SK-N-SH (cell line): ENCODE data around the gene KRT80. TPM values are rescaled to one million over a fixed set of nuclear protein-coding genes. Genes with fewer than 3 reads are reported as not detected.

Experiments
- CTCF ChIA-PET: fragments of 300-600, 350-600 bp; formaldehyde crosslinking; extraction: SDS; loops from one replicate; lab custom pipeline; 2021; lab: Yijun Ruan, JAX
- POLR2A ChIA-PET: fragments of 350-600 bp; sonication (Branson Sonifier 250); formaldehyde crosslinking; extraction: SDS; loops from one replicate; lab custom pipeline; 2020; ENCODE audit warnings: antibody characterized with exemption, inconsistent platforms; lab: Yijun Ruan, JAX
- DNase-seq: peaks from one replicate; pipeline ENCODE4 v3.0.0; 2012
- H2AFZ ChIP-seq: fragments of 200-600 bp; sonication (generic); 2 replicates; pipeline ENCODE4 v1.8.1; 2016; ENCODE audit warnings: antibody characterized with exemption, mild to moderate bottlenecking, low read depth
- H3F3A ChIP-seq: fragments of 200-600 bp; sonication (generic); replicated peaks from 2 replicates; pipeline ENCODE3; 2016; ENCODE audit warnings: antibody characterized with exemption, mild to moderate bottlenecking; ENCODE audit not compliant: insufficient read depth
- H3K27ac ChIP-seq, 2 experiments: fragments of 200-500 bp in 1 of 2; fragments of 200-600 bp in 1 of 2; sonication (Bioruptor generic) in 1 of 2; sonication (generic), shearing (Covaris generic) in 1 of 2; 2 replicates each; pipeline versions ENCODE4 v1.5.1 to v1.6.1; 2014 to 2016; ENCODE audit warnings: low read depth in 2 of 2, inconsistent platforms in 1 of 2, low read length in 1 of 2, mild to moderate bottlenecking in 1 of 2, mixed read lengths in 1 of 2
- H3K27me3 ChIP-seq: fragments of 200-600 bp; sonication (generic), shearing (Covaris generic); 2 replicates; pipeline ENCODE4 v1.6.1; 2016; ENCODE audit warnings: mixed run types; ENCODE audit not compliant: insufficient read depth
- H3K36me3 ChIP-seq, 2 experiments: fragments of 200-500 bp in 1 of 2; fragments of 200-600 bp in 1 of 2; sonication (Bioruptor generic) in 1 of 2; sonication (generic) in 1 of 2; replicated peaks in 1 of 2; 2 replicates each; pipeline versions ENCODE3 to v1.5.1; 2014 to 2016; ENCODE audit warnings: low read length in 1 of 2, mild to moderate bottlenecking in 1 of 2; ENCODE audit not compliant: insufficient read depth in 2 of 2, control insufficient read depth in 1 of 2
- H3K4me1 ChIP-seq, 2 experiments: fragments of 200-500 bp in 1 of 2; fragments of 200-600 bp in 1 of 2; sonication (Bioruptor generic) in 1 of 2; sonication (generic), shearing (Covaris generic) in 1 of 2; 2 replicates each; pipeline versions ENCODE4 v1.5.1 to v1.6.1; 2014 to 2016; ENCODE audit warnings: low read depth in 1 of 2, low read length in 1 of 2, mixed run types in 1 of 2; ENCODE audit not compliant: insufficient read depth in 2 of 2, control insufficient read depth in 1 of 2
- H3K4me2 ChIP-seq: fragments of 200-600 bp; sonication (generic), shearing (Covaris generic); 2 replicates; pipeline ENCODE4 v1.6.1; 2017; ENCODE audit warnings: mixed run types
- H3K4me3 ChIP-seq, 2 experiments: fragments of 200-500 bp in 1 of 2; fragments of 200-600 bp in 1 of 2; sonication (Bioruptor generic) in 1 of 2; sonication (generic), shearing (Covaris generic) in 1 of 2; 2 replicates each; pipeline versions ENCODE4 v1.5.1 to v1.8.1; 2014 to 2016; ENCODE audit warnings: low read depth in 2 of 2, inconsistent platforms in 1 of 2, low read length in 1 of 2, mild to moderate bottlenecking in 1 of 2, mixed read lengths in 1 of 2, moderate library complexity in 1 of 2
- H3K79me2 ChIP-seq: fragments of 200-600 bp; sonication (generic); 2 replicates; pipeline ENCODE4 v1.8.1; 2017; ENCODE audit warnings: mild to moderate bottlenecking; ENCODE audit not compliant: insufficient read depth
- H3K9ac ChIP-seq: fragments of 200-600 bp; sonication (generic); 2 replicates; pipeline ENCODE4 v1.6.1; 2017; ENCODE audit warnings: mixed run types
- H3K9me2 ChIP-seq: fragments of 200-600 bp; sonication (generic); 2 replicates; pipeline ENCODE4 v1.6.1; 2017; ENCODE audit warnings: mixed run types
- H3K9me3 ChIP-seq: fragments of 200-600 bp; sonication (generic); 2 replicates; pipeline ENCODE4 v1.6.1; 2017; ENCODE audit warnings: mixed run types, mild to moderate bottlenecking, moderate library complexity
- H4K20me1 ChIP-seq: fragments of 200-600 bp; sonication (generic); 2 replicates; pipeline ENCODE4 v1.6.1; 2017; ENCODE audit warnings: mild to moderate bottlenecking, mixed run types; ENCODE audit not compliant: insufficient read depth
- CHD2 ChIP-seq: fragments of 150-350 bp; IDR thresholded peaks from 2 replicates; pipeline ENCODE4 v1.6.1; 2018; ENCODE audit warnings: low read length; ENCODE audit not compliant: partially characterized antibody
- CTCF ChIP-seq: fragments of 200-600 bp; sonication (generic); IDR thresholded peaks from 2 replicates; pipeline ENCODE4 v1.6.1; 2017; ENCODE audit warnings: antibody characterized with exemption, mild to moderate bottlenecking, moderate library complexity
- EZH2phosphoT487 ChIP-seq: fragments of 200-600 bp; sonication (generic); IDR thresholded peaks from 2 replicates; pipeline ENCODE4 v1.6.1; 2017; ENCODE audit warnings: low read depth, mixed run types, mild to moderate bottlenecking, antibody characterized with exemption, moderate library complexity, borderline replicate concordance
- FOSL2 ChIP-seq: IDR thresholded peaks from 2 replicates; pipeline ENCODE4 v1.4.0; 2012; ENCODE audit warnings: low read depth, mild to moderate bottlenecking, moderate library complexity, borderline replicate concordance
- GABPA ChIP-seq: IDR thresholded peaks from 2 replicates; pipeline ENCODE4 v1.4.0; 2012; ENCODE audit warnings: low read depth, mild to moderate bottlenecking
- GATA2 ChIP-seq: sonication (generic); formaldehyde crosslinking; IDR thresholded peaks from 2 replicates; pipeline ENCODE4 v1.5.0; 2020; ENCODE audit warnings: mild to moderate bottlenecking, missing genetic modification reagents
- JUND ChIP-seq: IDR thresholded peaks from 2 replicates; pipeline ENCODE4 v1.4.0; 2012
- NFIC ChIP-seq: IDR thresholded peaks from 2 replicates; pipeline ENCODE4 v1.4.0; 2012; ENCODE audit warnings: borderline replicate concordance
- PBX3 ChIP-seq: IDR thresholded peaks from 2 replicates; pipeline ENCODE4; 2012
- RAD21 ChIP-seq: IDR thresholded peaks from 2 replicates; pipeline ENCODE4 v1.6.1; 2012; ENCODE audit warnings: mild to moderate bottlenecking, low read length
- SMC3 ChIP-seq: IDR thresholded peaks from 2 replicates; pipeline ENCODE4 v1.6.1; 2012; ENCODE audit warnings: low read depth, low read length, improper control_type of control experiment
- TAF1 ChIP-seq: IDR thresholded peaks from 2 replicates; pipeline ENCODE4 v1.6.1; 2012; ENCODE audit warnings: low read depth, mild to moderate bottlenecking, low read length, moderate library complexity, borderline replicate concordance
- TCF12 ChIP-seq: IDR thresholded peaks from 2 replicates; pipeline ENCODE4 v1.4.0; 2012
- ZBTB33 ChIP-seq: IDR thresholded peaks from 2 replicates; pipeline ENCODE4 v1.4.0; 2012; ENCODE audit warnings: low read depth, borderline replicate concordance
- WGBS: methylation state at CpG from one replicate; pipeline ENCODE4 v1.1.6; 2017; ENCODE audit warnings: low lambda C conversion rate; 5-methylcytosine and 5-hydroxymethylcytosine counted together
- polyA plus RNA-seq, 3 experiments: library from polyadenylated mRNA; depleted of rRNA; stranded (reverse); fragments of >200 nt; gene quantifications; 2 replicates each; pipeline ENCODE4 v1.2.3, GENCODE V29; 2012
- TF ChIP-seq, protein P1 (sequence below): IDR thresholded peaks from 2 replicates; pipeline ENCODE4 v1.4.0; 2012; ENCODE audit warnings: low read depth, borderline replicate concordance

The KRT80 gene
- polyA plus RNA-seq, 1 of the 3 experiments (the other 2 are of a cell fraction) = 14.9 TPM

DNA sequence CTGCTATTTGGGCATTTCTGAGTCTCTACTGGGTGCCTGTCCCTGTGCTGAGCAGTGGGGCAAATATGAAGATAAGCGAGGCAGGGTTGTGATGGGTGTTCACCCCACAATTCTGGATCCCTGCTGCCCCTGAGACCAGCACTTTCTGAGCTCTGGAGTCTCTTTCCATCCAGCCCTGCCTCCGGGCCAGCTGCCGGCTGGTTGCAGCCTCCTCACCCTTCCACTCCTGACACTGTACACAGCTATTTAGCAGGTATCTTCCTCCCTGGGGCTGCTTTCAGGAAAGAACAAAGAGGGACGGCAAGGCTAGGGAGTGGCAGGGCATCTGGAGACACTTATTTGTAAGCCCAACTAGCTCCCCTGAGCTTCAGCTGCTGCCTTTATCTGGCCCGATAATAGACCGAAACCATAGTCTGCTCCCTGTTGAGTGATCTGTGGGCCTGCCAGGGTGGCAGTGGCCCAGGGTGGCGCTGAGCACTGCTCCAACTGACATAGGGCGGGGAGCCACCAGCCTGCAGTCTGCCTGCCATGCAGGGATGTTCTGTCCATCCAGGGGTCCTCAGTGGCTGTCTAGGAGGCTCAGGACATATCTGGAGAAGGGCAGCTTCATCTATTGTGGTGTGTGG lies 7.6 kb upstream of the KRT80 start:
- CTCF ChIA-PET = interaction anchor here (0.9 to 2.4 kb wide), 5 partner anchors 45 to 781 kb away, joined by 3 to 7 read pairs (median 3); no protein-coding TSS in a partner anchor
- Histone ChIP-seq H3F3A (peaks cover 12% of the 10 kb centered on the region), H3K4me2 (no peak overlapping the region), H3K27me3 (no peaks in the 10 kb centered on the region), H3K79me2 (no peaks in the 10 kb centered on the region), H3K36me3 (no peaks in the 10 kb centered on the region), H4K20me1 (no peaks in the 10 kb centered on the region), H3K4me1 (peaks cover 26 to 82% of the 10 kb centered on the region in 2 experiments), H3K9me3 (no peaks in the 10 kb centered on the region)
- WGBS = 96% methylated on average over 5 of the region's 8 CpGs
- DNase-seq = peak; percentile 55
- peak; percentile 8 for TF ChIP-seq GATA2 (CRISPR knock-in tag)
- no peak for TF ChIP-seq TAF1
- TF ChIP-seq, all 33 proteins: peak for 1
- Histone ChIP-seq H3K9ac (no peak overlapping the region), H2AFZ (no peak overlapping the region), H3K9me2 (no peaks in the 10 kb centered on the region), H3K27ac (peak overlapping the region in 1 of 2 experiments; percentile 100; a peak in 2 of 4 replicates), H3K4me3 (no peak overlapping the region)
- POLR2A ChIA-PET = interaction anchor here (0.7 to 6.7 kb wide), 7 partner anchors 8 to 790 kb away, joined by 3 to 53 read pairs (median 5); partner anchors contain the start of gene KRT80

DNA sequence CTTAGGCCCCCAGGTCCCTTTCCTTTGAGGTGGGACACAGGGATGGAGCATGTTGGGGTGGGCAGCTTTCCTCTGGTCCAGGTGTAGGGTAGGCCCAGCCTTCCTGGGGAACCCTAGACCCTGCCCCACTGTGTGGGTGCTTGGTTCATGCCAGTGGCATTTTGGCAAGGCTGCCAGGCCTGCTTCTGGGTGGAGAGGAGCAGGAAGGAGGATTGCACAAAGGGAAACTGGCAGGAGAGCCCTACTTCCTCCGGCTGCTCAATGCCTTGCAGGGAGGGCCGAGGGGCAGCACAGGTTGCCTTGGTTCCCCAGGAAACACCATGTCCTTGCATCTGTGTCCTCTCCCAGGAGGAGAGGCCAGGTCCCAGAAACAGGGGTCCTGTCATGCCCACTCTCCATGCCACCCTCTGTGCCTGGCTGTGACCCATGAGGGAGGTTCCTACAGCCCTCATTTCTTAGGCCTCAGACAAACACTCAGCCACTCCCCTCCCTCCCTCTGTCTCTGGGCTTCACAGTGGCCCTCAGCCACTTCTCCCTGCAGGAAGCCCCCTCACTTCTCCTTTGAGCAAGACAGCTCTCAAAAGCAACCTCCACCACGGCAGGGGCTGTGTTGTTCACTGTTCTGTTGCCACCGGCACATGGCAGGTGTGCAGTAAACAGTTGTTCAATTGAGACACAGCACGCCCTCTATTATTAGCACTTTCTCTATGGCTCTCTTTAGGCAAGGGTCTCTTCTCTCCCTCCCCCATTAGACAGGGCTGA lies 6.8 kb upstream of the KRT80 start:
- no peak overlapping the region for H2AFZ ChIP-seq
- H3K79me2 ChIP-seq = no peaks in the 10 kb centered on the region
- WGBS = 96% methylated on average over 3 of the region's 5 CpGs
- peaks cover 26 to 83% of the 10 kb centered on the region in 2 experiments for H3K4me1 ChIP-seq
- ChIA-PET POLR2A (interaction anchor here (0.7 to 6.7 kb wide), 4 partner anchors 7 to 25 kb away, joined by 4 to 53 read pairs (median 20); partner anchors contain the start of gene KRT80), CTCF (interaction anchor here (0.9 to 2.4 kb wide), 4 partner anchors 46 to 173 kb away, joined by 3 to 7 read pairs (median 4); no protein-coding TSS in a partner anchor)
- H3K27ac ChIP-seq = peak overlapping the region in 1 of 2 experiments; percentile 100; a peak in 2 of 4 replicates
- no peak for DNase-seq
- H3K4me3 ChIP-seq = no peak overlapping the region
- H3K4me2 ChIP-seq = no peak overlapping the region
- H3K9me3 ChIP-seq = no peaks in the 10 kb centered on the region
- TF ChIP-seq, protein P1, sequence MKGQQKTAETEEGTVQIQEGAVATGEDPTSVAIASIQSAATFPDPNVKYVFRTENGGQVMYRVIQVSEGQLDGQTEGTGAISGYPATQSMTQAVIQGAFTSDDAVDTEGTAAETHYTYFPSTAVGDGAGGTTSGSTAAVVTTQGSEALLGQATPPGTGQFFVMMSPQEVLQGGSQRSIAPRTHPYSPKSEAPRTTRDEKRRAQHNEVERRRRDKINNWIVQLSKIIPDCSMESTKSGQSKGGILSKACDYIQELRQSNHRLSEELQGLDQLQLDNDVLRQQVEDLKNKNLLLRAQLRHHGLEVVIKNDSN = no peak
- TF ChIP-seq TCF12 = no peak
- TF ChIP-seq FOSL2 = no peak
- TF ChIP-seq GABPA = no peak
- no peak for TF ChIP-seq TAF1
- TF ChIP-seq CTCF = no peak
- TF ChIP-seq CHD2 = no peak
- TF ChIP-seq EZH2phosphoT487 = no peak
- TF ChIP-seq JUND = no peak
- TF ChIP-seq PBX3 = no peak
- TF ChIP-seq SMC3 = no peak
- TF ChIP-seq RAD21 = no peak
- TF ChIP-seq ZBTB33 = no peak
- no peak for TF ChIP-seq NFIC
- peaks cover 4% of the 10 kb centered on the region for H3F3A ChIP-seq
- H3K27me3 ChIP-seq = no peaks in the 10 kb centered on the region
- no peaks in the 10 kb centered on the region for H4K20me1 ChIP-seq
- no peak overlapping the region for H3K9ac ChIP-seq
- H3K9me2 ChIP-seq = no peaks in the 10 kb centered on the region
- no peaks in the 10 kb centered on the region for H3K36me3 ChIP-seq
